Panc1 (cell line): ENCODE data around the gene NRDC. TPM values are rescaled to one million over a fixed set of nuclear protein-coding genes. Genes with fewer than 3 reads are reported as not detected.

Experiments
- ATAC-seq: fragments of 200-7000 bp; cut with Tn5 transposase; 2 replicates; pipeline ENCODE4 v1.9.1; 2020; ENCODE audit warnings: mild to moderate bottlenecking, moderate library complexity
- BruUV-seq: library from RNA; stranded (reverse); fragments of 400-500 nt; replicated peaks from 2 replicates; lab custom pipeline; 2021; lab: Mats Ljungman, UMichigan
- CTCF ChIA-PET: fragments of 300-600 bp; sonication (Branson Sonifier 250); formaldehyde crosslinking; loops from one replicate; lab custom pipeline; 2022; ENCODE audit warnings: antibody characterized with exemption; lab: Charles Lee
- POLR2A ChIA-PET: fragments of 300-600 bp; sonication (Branson Sonifier 250); formaldehyde crosslinking; loops from one replicate; lab custom pipeline; 2022; ENCODE audit warnings: antibody characterized with exemption; lab: Charles Lee
- DNase-seq: peaks from one replicate; pipeline ENCODE4 v3.0.0-alpha.2; 2010; ENCODE audit warnings: low read depth, low spot score
- H3K27ac ChIP-seq: 2 replicates; pipeline ENCODE4 v1.5.1; 2011; ENCODE audit warnings: mild to moderate bottlenecking, low read length, inconsistent platforms
- H3K27me3 ChIP-seq: fragments of 200-500 bp; sonication (Bioruptor generic); 2 replicates; pipeline ENCODE4 v1.6.0; 2014; ENCODE audit warnings: low read length, inconsistent platforms; ENCODE audit not compliant: control insufficient read depth, insufficient read depth
- H3K36me3 ChIP-seq: fragments of 200-500 bp; sonication (Bioruptor generic); 2 replicates; pipeline ENCODE4 v1.5.1; 2014; ENCODE audit warnings: inconsistent platforms, mild to moderate bottlenecking, low read length, moderate library complexity; ENCODE audit not compliant: control insufficient read depth, insufficient read depth
- H3K4me1 ChIP-seq: 2 replicates; pipeline ENCODE4 v1.5.1; 2011; ENCODE audit warnings: inconsistent platforms, mild to moderate bottlenecking, low read length, moderate library complexity; ENCODE audit not compliant: control insufficient read depth, insufficient read depth
- H3K4me3 ChIP-seq, 2 experiments: 2 replicates each; pipeline ENCODE4 v1.5.1; 2011 to 2012; ENCODE audit warnings: low read depth in 2 of 2, low read length in 2 of 2, mild to moderate bottlenecking in 2 of 2, inconsistent platforms in 1 of 2, moderate library complexity in 1 of 2
- H3K9me3 ChIP-seq: fragments of 200-500 bp; sonication (Bioruptor generic); 2 replicates; pipeline ENCODE4 v1.5.1; 2014; ENCODE audit warnings: low read depth, mild to moderate bottlenecking, inconsistent platforms, low read length, moderate library complexity; ENCODE audit not compliant: control insufficient read depth, insufficient read depth
- POLR2AphosphoS5 ChIP-seq: IDR thresholded peaks from 2 replicates; pipeline ENCODE4 v1.6.1; 2012; ENCODE audit warnings: mild to moderate bottlenecking, low read depth, low read length, moderate library complexity
- REST ChIP-seq, 2 experiments: IDR thresholded peaks; 2 replicates each; pipeline ENCODE4 v1.6.1; 2011 to 2012; ENCODE audit warnings: low read depth in 2 of 2, control low read depth in 1 of 2, low read length in 1 of 2, mild to moderate bottlenecking in 1 of 2, moderate library complexity in 1 of 2; ENCODE audit not compliant: insufficient read depth in 1 of 2
- SIN3A ChIP-seq: IDR thresholded peaks from 2 replicates; pipeline ENCODE4 v1.6.1; 2012; ENCODE audit warnings: low read depth, mild to moderate bottlenecking, low read length, moderate library complexity, borderline replicate concordance; ENCODE audit not compliant: insufficient read depth
- TCF7L2 ChIP-seq: IDR thresholded peaks from 2 replicates; pipeline ENCODE4 v1.6.1; 2011; ENCODE audit warnings: mild to moderate bottlenecking, low read depth, low read length, inconsistent platforms
- in situ Hi-C: cut with HindIII; loops from 2 replicates; pipeline ENCODE4 v1.10.0; 2016; ENCODE audit warnings: low sequenced_read_pairs, low pct_unique_long_range_greater_than_20kb
- intact Hi-C: fragments of 100-400 bp; cut with micrococcal nuclease; formaldehyde crosslinking; loops from one replicate; pipeline ENCODE4 v1.10.0; 2022; ENCODE audit not compliant: unreplicated experiment
- total RNA-seq: library from RNA; stranded (reverse); gene quantifications from one replicate; pipeline ENCODE4 v1.2.1, GENCODE V29; 2021; ENCODE audit not compliant: unreplicated experiment
- TF ChIP-seq, protein P1 (sequence below): fragments of 450-650 bp; IDR thresholded peaks from 2 replicates; pipeline ENCODE4 v1.5.1; 2017; ENCODE audit warnings: mild to moderate bottlenecking

NRDC gene
- total RNA-seq, 1 experiment from 2014 or later = 180 TPM

DNA sequence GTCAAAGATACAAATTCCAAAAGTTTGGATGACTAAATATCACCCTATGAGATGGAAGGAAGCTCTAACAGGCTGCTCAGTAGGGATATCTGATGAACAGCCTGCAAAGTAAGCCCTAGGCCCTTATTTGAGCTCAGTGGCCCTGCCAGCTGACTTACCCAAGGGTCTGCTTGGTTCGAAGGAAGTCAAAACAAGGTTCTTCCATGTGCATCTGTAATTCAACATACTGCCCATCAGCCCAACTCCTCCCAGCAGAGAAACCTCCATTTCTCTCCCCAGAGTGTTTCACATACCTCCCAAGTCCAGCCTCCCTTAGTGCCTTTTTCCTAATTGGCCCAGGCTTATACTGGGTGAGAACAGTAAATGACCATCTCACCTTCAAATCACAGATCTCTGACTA lies 86.6 kb downstream of the NRDC start:
- no TSS peak for BruUV-seq
- H3K27me3 ChIP-seq = no peaks in the 10 kb centered on the region
- in situ Hi-C loops = no loop called here
- H3K36me3 ChIP-seq = peaks cover 40% of the 10 kb centered on the region
- POLR2A ChIA-PET = no interaction called here
- H3K4me1 ChIP-seq = peaks cover 17% of the 10 kb centered on the region
- no peak for DNase-seq
- H3K4me3 ChIP-seq = no peak overlapping the region
- intact Hi-C loops = no loop called here
- no peak overlapping the region for H3K27ac ChIP-seq
- H3K9me3 ChIP-seq = no peaks in the 10 kb centered on the region
- CTCF ChIA-PET = no interaction called here
- no peak for ATAC-seq
- TF ChIP-seq REST (IDR thresholded peaks at IDR 0.05; ENCODE audit: insufficient read depth in 1 of 2, low read depth in 2 of 2, low read length in 1 of 2) (no peak), TCF7L2 (no peak), SIN3A (no peak), POLR2AphosphoS5 (no peak)
- TF ChIP-seq, protein P1, sequence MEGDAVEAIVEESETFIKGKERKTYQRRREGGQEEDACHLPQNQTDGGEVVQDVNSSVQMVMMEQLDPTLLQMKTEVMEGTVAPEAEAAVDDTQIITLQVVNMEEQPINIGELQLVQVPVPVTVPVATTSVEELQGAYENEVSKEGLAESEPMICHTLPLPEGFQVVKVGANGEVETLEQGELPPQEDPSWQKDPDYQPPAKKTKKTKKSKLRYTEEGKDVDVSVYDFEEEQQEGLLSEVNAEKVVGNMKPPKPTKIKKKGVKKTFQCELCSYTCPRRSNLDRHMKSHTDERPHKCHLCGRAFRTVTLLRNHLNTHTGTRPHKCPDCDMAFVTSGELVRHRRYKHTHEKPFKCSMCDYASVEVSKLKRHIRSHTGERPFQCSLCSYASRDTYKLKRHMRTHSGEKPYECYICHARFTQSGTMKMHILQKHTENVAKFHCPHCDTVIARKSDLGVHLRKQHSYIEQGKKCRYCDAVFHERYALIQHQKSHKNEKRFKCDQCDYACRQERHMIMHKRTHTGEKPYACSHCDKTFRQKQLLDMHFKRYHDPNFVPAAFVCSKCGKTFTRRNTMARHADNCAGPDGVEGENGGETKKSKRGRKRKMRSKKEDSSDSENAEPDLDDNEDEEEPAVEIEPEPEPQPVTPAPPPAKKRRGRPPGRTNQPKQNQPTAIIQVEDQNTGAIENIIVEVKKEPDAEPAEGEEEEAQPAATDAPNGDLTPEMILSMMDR = no peak

- intact Hi-C loops (no loop called here), in situ Hi-C loops (no loop called here)
- H3K27me3 ChIP-seq = no peaks in the 10 kb centered on the region
- H3K27ac ChIP-seq = no peak overlapping the region
- ATAC-seq (no peak), DNase-seq (no peak)
- TF ChIP-seq, protein P1 = no peak
- no peak for TF ChIP-seq TCF7L2
- TF ChIP-seq REST (IDR thresholded peaks at IDR 0.05; ENCODE audit: insufficient read depth in 1 of 2, low read depth in 2 of 2, low read length in 1 of 2) = no peak
- no peak for TF ChIP-seq SIN3A
- TF ChIP-seq POLR2AphosphoS5 = no peak
- ChIA-PET POLR2A (interaction anchor here (0.6 kb wide), 1 partner anchor 169 kb away, joined by 3 read pairs; no protein-coding TSS in a partner anchor), CTCF (no interaction called here)
- TSS peak; percentile 33 for BruUV-seq
- no peaks in the 10 kb centered on the region for H3K9me3 ChIP-seq
- H3K4me3 ChIP-seq = no peak overlapping the region
- peaks cover 17% of the 10 kb centered on the region for H3K4me1 ChIP-seq
- peaks cover 50% of the 10 kb centered on the region for H3K36me3 ChIP-seq
Measured at GRCh38 chr1:51790385-51790784, 88.1 kb downstream of the NRDC start.
